ENCODE results near the gene TAB2. TPM values are rescaled to one million over a fixed set of nuclear protein-coding genes. Genes with fewer than 3 reads are reported as not detected.

TAB2 gene
- total RNA-seq, 1 donor from 2014 or later = 69.0 TPM

DNA sequence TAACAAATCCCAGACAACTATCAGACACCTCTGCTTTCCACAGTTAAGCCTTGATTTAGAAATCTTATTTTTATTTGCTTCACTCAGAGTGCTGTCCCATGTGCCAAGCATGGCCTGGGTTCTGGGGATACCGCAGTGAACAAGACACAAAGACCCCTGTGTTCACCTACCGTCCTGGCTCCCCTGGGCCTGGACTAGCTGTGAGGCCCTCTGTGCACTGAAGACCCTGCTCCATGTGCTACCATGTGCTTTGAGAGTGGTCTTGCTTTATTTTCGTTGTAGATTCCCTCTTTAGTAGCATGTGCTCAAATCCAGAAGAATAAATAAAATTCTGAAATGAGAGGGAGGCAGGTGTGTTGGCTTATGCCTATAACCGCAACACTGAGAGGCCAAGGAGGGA, 105.1 kb downstream of the TAB2 start:
- no peaks in the 10 kb centered on the region for H3K36me3 Mint-ChIP-seq (ENCODE audit: low read depth)
- H3K27ac Mint-ChIP-seq = no peak overlapping the region
- ChIA-PET POLR2A (no interaction called here), CTCF (no interaction called here)
- H3K4me1 Mint-ChIP-seq = peaks cover 2% of the 10 kb centered on the region
- H3K27me3 Mint-ChIP-seq = no peaks in the 10 kb centered on the region
- H3K4me3 Mint-ChIP-seq = no peak overlapping the region
- intact Hi-C loops (cut with micrococcal nuclease) = no loop called here
- no peak for DNase-seq
- H3K9me3 Mint-ChIP-seq = no peaks in the 10 kb centered on the region
- ATAC-seq (ENCODE audit: low read depth) = no peak
- TF ChIP-seq, protein P1, sequence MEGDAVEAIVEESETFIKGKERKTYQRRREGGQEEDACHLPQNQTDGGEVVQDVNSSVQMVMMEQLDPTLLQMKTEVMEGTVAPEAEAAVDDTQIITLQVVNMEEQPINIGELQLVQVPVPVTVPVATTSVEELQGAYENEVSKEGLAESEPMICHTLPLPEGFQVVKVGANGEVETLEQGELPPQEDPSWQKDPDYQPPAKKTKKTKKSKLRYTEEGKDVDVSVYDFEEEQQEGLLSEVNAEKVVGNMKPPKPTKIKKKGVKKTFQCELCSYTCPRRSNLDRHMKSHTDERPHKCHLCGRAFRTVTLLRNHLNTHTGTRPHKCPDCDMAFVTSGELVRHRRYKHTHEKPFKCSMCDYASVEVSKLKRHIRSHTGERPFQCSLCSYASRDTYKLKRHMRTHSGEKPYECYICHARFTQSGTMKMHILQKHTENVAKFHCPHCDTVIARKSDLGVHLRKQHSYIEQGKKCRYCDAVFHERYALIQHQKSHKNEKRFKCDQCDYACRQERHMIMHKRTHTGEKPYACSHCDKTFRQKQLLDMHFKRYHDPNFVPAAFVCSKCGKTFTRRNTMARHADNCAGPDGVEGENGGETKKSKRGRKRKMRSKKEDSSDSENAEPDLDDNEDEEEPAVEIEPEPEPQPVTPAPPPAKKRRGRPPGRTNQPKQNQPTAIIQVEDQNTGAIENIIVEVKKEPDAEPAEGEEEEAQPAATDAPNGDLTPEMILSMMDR (IDR thresholded peaks at IDR 0.05) = no peak

- CTCF ChIA-PET = no interaction called here
- Mint-ChIP-seq H3K4me1 (peaks cover 2% of the 10 kb centered on the region), H3K27me3 (no peaks in the 10 kb centered on the region), H3K4me3 (no peak overlapping the region), H3K27ac (no peak overlapping the region), H3K36me3 (ENCODE audit: low read depth) (no peaks in the 10 kb centered on the region), H3K9me3 (no peaks in the 10 kb centered on the region)
- intact Hi-C loops (cut with micrococcal nuclease) = no loop called here
- ATAC-seq (ENCODE audit: low read depth) = no peak
- DNase-seq = no peak
- TF ChIP-seq, protein P1 (IDR thresholded peaks at IDR 0.05) = no peak
- POLR2A ChIA-PET = no interaction called here
These were observed 106.5 kb downstream of the TAB2 start for GRCh38 chr6:149423964-149424440.

DNA sequence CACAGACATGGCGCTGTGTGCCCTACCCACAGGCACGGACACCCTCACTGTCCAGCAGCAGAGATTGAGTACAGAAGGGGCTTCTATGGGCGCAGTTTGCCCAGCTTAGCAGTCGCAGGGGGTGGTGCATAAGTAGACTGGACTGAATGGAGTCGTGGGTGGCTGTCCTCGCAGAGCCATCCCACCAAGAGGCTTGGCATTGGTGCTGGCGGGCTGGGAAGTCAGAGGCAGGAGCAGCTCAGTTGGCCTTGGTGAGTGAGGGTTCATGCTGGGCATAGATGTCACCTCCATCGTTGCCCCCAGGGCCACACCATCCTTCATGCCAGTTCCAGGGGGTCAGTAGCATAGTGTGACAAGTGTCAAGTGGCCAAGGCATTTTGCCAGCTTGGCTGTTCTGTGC, 107.7 kb downstream of the TAB2 start:
- Mint-ChIP-seq H3K27ac (no peak overlapping the region), H3K4me1 (no peaks in the 10 kb centered on the region), H3K36me3 (ENCODE audit: low read depth) (no peaks in the 10 kb centered on the region), H3K27me3 (no peaks in the 10 kb centered on the region), H3K9me3 (no peaks in the 10 kb centered on the region), H3K4me3 (no peak overlapping the region)
- TF ChIP-seq, protein P1 (IDR thresholded peaks at IDR 0.05) = no peak
- ChIA-PET POLR2A (interaction anchor here (0.5 kb wide), 1 partner anchor 381 kb away, joined by 4 read pairs; no protein-coding TSS in a partner anchor), CTCF (interaction anchor here (1.5 to 2.0 kb wide), 2 partner anchors 235 to 343 kb away, joined by 3 to 6 read pairs; no protein-coding TSS in a partner anchor)
- no peak for DNase-seq
- no peak for ATAC-seq (ENCODE audit: low read depth)
- intact Hi-C loops (cut with micrococcal nuclease) = no loop called here

GRCh38 chr6:149425754-149426153, 108.2 kb downstream of the TAB2 start:
- intact Hi-C loops (cut with micrococcal nuclease) = no loop called here
- DNase-seq = no peak
- Mint-ChIP-seq H3K9me3 (no peaks in the 10 kb centered on the region), H3K36me3 (ENCODE audit: low read depth) (no peaks in the 10 kb centered on the region), H3K27ac (no peak overlapping the region), H3K4me1 (no peaks in the 10 kb centered on the region), H3K27me3 (no peaks in the 10 kb centered on the region), H3K4me3 (no peak overlapping the region)
- TF ChIP-seq, protein P1 (IDR thresholded peaks at IDR 0.05) = no peak
- ATAC-seq (ENCODE audit: low read depth) = no peak
- ChIA-PET POLR2A (interaction anchor here (0.5 kb wide), 1 partner anchor 381 kb away, joined by 4 read pairs; no protein-coding TSS in a partner anchor), CTCF (interaction anchor here (1.0 to 2.0 kb wide), 3 partner anchors 236 to 397 kb away, joined by 3 to 6 read pairs (median 4); no protein-coding TSS in a partner anchor)

- POLR2A ChIA-PET = no interaction called here
- CTCF ChIA-PET = interaction anchor here (0.9 to 1.1 kb wide), 4 partner anchors 239 to 399 kb away, joined by 3 to 5 read pairs (median 3); no protein-coding TSS in a partner anchor
- H3K36me3 Mint-ChIP-seq (ENCODE audit: low read depth) = no peaks in the 10 kb centered on the region
- no peaks in the 10 kb centered on the region for H3K27me3 Mint-ChIP-seq
- H3K9me3 Mint-ChIP-seq = no peaks in the 10 kb centered on the region
- peaks cover 4% of the 10 kb centered on the region for H3K4me1 Mint-ChIP-seq
- no peak for DNase-seq
- H3K4me3 Mint-ChIP-seq = no peak overlapping the region
- H3K27ac Mint-ChIP-seq = no peak overlapping the region
- TF ChIP-seq, protein P1 (IDR thresholded peaks at IDR 0.05) = no peak
- intact Hi-C loops (cut with micrococcal nuclease) = no loop called here
- ATAC-seq (ENCODE audit: low read depth) = no peak
These were observed 111.1 kb downstream of the TAB2 start for GRCh38 chr6:149428606-149429005.
